Measurements from ENCODE around the gene TBC1D17. TPM values are rescaled to one million over a fixed set of nuclear protein-coding genes. Genes with fewer than 3 reads are reported as not detected.
A peak's percentile ranks its signal among the peaks of the same experiment; 100 is the strongest.

Gene TBC1D17
- 10 to 100 TPM; 25.1 to 41.9 (median 37.3) TPM for total RNA-seq

- Histone ChIP-seq H3K9me3 (no peaks in the 10 kb centered on the region), H3K4me3 (peak within 1 kb of the TSS; percentile 79 to 88), H3K4me1 (peaks cover 0 to 61% (median 18%) of the 10 kb centered on the region in 3 donors), H3K27ac (peak within 1 kb of the TSS; percentile 94 to 100 (median 99)), H3K36me3 (peaks cover 0 to 58% of the 10 kb centered on the region in 2 donors), H3K27me3 (no peaks in the 10 kb centered on the region)
- ATAC-seq: peak; percentile 82
- 0 to 1% methylated on average over 21 to 44 of the region's 61 CpGs for WGBS, 2 donors (ENCODE audit: low coverage in 1 of 2)
- TF ChIP-seq CTCF (IDR thresholded peaks at IDR 0.05) (no peak), EP300 (IDR thresholded peaks at IDR 0.05) (no peak), POLR2AphosphoS5 (IDR thresholded peaks at IDR 0.05) (peak; percentile 77), POLR2A (IDR thresholded peaks at IDR 0.05) (peak; percentile 77 to 91)
Measured at GRCh38 chr19:49877020-49877878, at the start of gene TBC1D17, which contains the start of gene AKT1S1. TSS of gene TBC1D17 (plus strand) at chr19:49877702. CDS start at chr19:49877724, 22 bp downstream. TSS of gene AKT1S1 (minus strand) at chr19:49877355. CDS start at chr19:49873295, 4,060 bp downstream.

- peaks cover 0 to 84% of the 10 kb centered on the region in 2 donors for H3K36me3 ChIP-seq
Measured at GRCh38 chr19:49829200-49829599, 48.3 kb upstream of the TBC1D17 start.

GRCh38 chr19:49829721-49830120 lies 47.8 kb upstream of the TBC1D17 start:
- peaks cover 0 to 84% of the 10 kb centered on the region in 2 donors for H3K36me3 ChIP-seq
- no peak for ATAC-seq
- no peak overlapping the region for H3K27ac ChIP-seq
- no peaks in the 10 kb centered on the region for H3K9me3 ChIP-seq
- TF ChIP-seq POLR2A (IDR thresholded peaks at IDR 0.05): no peak
- no peak for TF ChIP-seq POLR2AphosphoS5 (IDR thresholded peaks at IDR 0.05)
- TF ChIP-seq CTCF (IDR thresholded peaks at IDR 0.05): no peak
- no peak for TF ChIP-seq EP300 (IDR thresholded peaks at IDR 0.05)
- H3K4me1 ChIP-seq: no peaks in the 10 kb centered on the region
- H3K4me3 ChIP-seq: no peak overlapping the region
- no peaks in the 10 kb centered on the region for H3K27me3 ChIP-seq
- WGBS, 2 donors (ENCODE audit: low coverage in 1 of 2): 100% methylated on average over 2 of the region's 18 CpGs; no CpG with 5 or more reads in 1 of the 2 donors

More at GRCh38 chr19:49829200-49829599, 48.3 kb upstream of the TBC1D17 start:
- Histone ChIP-seq H3K4me1 (no peaks in the 10 kb centered on the region), H3K4me3 (no peak overlapping the region), H3K27me3 (no peaks in the 10 kb centered on the region), H3K9me3 (no peaks in the 10 kb centered on the region), H3K27ac (no peak overlapping the region)
- TF ChIP-seq EP300 (IDR thresholded peaks at IDR 0.05): no peak
- no peak for TF ChIP-seq POLR2A (IDR thresholded peaks at IDR 0.05)
- TF ChIP-seq CTCF (IDR thresholded peaks at IDR 0.05): no peak
- TF ChIP-seq POLR2AphosphoS5 (IDR thresholded peaks at IDR 0.05): no peak
- no peak for ATAC-seq
- WGBS, 2 donors (ENCODE audit: low coverage in 1 of 2): 89% methylated on average over 5 of the region's 8 CpGs; no CpG with 5 or more reads in 1 of the 2 donors

DNA sequence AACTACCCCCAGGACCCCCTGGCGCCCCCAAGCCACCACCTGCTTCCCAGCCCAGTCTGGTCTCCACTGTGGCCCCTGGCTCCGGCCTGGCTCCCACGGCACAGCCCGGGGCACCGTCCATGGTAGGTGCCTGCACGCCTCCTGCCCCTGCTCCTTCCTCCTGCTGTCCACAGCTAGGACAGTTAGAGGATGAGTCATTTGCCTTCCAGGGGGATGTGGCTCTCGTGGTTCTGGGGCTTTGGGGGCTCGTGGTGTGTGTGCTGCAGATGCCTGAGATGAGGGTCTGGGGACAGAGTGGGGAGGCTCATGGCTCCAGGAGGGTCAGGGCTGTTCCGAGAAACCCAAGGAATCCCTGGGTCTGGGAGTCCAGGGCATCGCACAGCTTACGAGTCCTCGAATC lies 46.7 kb upstream of the TBC1D17 start:
- TF ChIP-seq POLR2A (IDR thresholded peaks at IDR 0.05) (no peak), POLR2AphosphoS5 (IDR thresholded peaks at IDR 0.05) (no peak), CTCF (IDR thresholded peaks at IDR 0.05) (no peak), EP300 (IDR thresholded peaks at IDR 0.05) (no peak)
- Histone ChIP-seq H3K27ac (no peak overlapping the region), H3K27me3 (no peaks in the 10 kb centered on the region), H3K9me3 (no peaks in the 10 kb centered on the region), H3K4me3 (no peak overlapping the region), H3K36me3 (peaks cover 0 to 92% of the 10 kb centered on the region in 2 donors), H3K4me1 (no peaks in the 10 kb centered on the region)
- ATAC-seq: no peak
- WGBS, 2 donors (ENCODE audit: low coverage in 1 of 2): no CpG with 5 or more reads among the region's 12 CpGs
